Astrocyte (in vitro differentiated cells and primary cell): ENCODE results near the gene PHF5A.

ENCODE experiments used
- CTCF ChIP-seq: IDR thresholded peaks from 2 replicates; pipeline ENCODE4 v1.5.1; 2011; ENCODE audit warnings: low read depth, mild to moderate bottlenecking, inconsistent platforms, low read length, moderate library complexity; ENCODE audit not compliant: insufficient read depth
- EZH2 ChIP-seq: IDR thresholded peaks from 2 replicates; pipeline ENCODE4 v1.6.1; 2012; ENCODE audit warnings: mild to moderate bottlenecking, low read length, inconsistent platforms; ENCODE audit not compliant: insufficient read depth

- TF ChIP-seq CTCF, result no peak
- TF ChIP-seq EZH2, result no peak
These were observed 23.0 kb upstream of the PHF5A start for GRCh38 chr22:41491374-41492100.
